GM12872 (cell line): ENCODE measurements around the gene CENPQ.

Source experiments
- TF ChIP-seq, protein P1 (sequence below): IDR thresholded peaks from 3 replicates; pipeline ENCODE4 v1.5.1; 2011; ENCODE audit warnings: low read depth, mild to moderate bottlenecking, low read length, moderate library complexity; ENCODE audit not compliant: insufficient read depth

Gene CENPQ, protein sequence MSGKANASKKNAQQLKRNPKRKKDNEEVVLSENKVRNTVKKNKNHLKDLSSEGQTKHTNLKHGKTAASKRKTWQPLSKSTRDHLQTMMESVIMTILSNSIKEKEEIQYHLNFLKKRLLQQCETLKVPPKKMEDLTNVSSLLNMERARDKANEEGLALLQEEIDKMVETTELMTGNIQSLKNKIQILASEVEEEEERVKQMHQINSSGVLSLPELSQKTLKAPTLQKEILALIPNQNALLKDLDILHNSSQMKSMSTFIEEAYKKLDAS

DNA sequence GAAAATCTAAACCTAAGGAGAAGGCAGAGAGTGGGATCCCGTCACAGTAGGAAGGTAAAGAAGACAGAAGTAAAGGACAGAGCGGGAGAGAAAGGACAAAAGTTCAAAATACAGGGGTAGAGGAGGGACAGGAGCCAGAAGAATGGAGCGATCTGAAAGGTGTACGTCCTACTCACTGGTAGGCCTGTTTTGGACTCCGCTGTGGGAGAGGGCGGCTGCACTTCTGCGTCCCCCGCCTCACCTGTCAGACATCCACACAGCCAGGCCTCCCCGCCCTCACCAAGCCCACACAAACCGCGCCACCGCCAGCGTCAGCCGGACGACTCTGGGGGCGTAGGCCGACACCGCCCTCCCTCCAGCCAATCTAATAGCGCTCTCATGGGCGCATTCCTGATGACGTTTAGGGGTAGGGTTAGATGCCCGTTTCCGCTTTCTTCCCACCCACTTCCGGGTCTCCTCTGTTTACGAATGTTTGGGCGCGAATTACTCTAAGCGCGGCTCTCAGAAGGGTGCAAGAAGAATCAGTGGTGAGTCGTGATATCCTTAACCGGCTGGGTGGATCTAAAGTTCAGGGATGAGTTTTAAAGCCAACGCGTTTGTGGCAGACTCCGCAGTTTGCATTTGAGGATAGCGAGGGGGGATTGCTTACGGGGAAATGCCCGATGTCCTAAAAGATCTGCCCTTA lies at the start of gene CENPQ, which contains the start of gene MMUT:
TSS of gene CENPQ (plus strand) at position 444 of the 685 bp plus-strand sequence. CDS start 6,807 bp downstream, outside the sequence.
TSS of gene MMUT (minus strand) at position 327 of the 685 bp plus-strand sequence. CDS start 3,787 bp downstream, outside the sequence.
- TF ChIP-seq, protein P1, sequence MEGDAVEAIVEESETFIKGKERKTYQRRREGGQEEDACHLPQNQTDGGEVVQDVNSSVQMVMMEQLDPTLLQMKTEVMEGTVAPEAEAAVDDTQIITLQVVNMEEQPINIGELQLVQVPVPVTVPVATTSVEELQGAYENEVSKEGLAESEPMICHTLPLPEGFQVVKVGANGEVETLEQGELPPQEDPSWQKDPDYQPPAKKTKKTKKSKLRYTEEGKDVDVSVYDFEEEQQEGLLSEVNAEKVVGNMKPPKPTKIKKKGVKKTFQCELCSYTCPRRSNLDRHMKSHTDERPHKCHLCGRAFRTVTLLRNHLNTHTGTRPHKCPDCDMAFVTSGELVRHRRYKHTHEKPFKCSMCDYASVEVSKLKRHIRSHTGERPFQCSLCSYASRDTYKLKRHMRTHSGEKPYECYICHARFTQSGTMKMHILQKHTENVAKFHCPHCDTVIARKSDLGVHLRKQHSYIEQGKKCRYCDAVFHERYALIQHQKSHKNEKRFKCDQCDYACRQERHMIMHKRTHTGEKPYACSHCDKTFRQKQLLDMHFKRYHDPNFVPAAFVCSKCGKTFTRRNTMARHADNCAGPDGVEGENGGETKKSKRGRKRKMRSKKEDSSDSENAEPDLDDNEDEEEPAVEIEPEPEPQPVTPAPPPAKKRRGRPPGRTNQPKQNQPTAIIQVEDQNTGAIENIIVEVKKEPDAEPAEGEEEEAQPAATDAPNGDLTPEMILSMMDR, result no peak

DNA sequence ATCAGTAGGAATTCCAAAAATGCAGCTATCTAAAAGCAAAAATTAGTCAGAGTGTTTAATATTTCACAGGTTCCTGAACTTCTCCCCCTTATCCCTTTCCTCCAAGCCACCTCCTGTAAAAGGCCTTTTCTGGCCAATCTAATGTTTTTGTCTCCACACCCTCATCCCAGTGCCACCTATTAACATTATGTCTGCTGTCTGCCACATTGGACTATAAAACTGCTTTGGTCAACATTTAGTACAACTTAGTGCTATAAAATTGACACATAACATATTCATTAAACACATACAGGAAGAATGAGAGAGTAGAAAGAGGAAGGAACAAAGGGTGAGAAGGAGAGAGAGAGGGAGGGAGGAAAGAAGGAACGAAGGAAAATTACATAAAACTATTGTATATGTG lies 47.8 kb upstream of the CENPQ start:
- TF ChIP-seq, protein P1, result no peak

DNA sequence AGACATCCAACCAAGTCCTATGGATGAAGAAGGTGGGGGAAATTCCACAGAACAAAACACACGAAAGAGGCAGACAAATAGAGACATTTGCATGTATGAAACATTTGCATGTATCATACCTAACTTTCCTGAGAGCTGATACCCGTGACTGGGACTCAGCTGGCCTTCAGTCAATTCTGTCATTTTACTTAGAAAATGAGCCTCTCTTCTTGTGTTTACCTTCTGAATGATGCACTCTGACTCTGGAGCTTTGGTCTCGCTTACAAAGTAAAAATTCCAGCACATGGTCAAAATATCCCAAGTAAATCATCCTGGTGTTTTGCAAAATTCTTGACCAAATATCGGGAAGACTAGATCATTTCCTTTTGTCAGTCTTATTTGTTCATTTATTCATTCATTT lies 47.0 kb upstream of the CENPQ start:
- TF ChIP-seq, protein P1, result no peak

DNA sequence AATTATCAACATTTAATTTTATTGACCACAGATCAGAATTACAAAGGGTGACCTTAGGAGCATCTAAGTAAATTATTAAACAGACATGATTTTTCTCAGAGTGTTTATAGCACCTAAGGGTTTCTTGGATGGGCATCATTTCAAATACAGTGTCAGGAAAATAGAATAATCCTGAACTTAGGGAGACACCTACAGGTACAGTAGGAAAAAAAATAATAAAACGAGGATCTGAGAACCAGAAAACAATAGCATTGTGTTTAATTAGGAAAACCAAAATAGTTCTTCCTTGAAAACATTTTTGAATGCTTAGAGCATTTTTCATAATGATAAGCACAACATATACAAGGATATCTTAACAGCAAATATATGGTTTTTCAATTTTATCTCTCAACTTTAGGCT lies 39.4 kb upstream of the CENPQ start:
- TF ChIP-seq, protein P1, result no peak

DNA sequence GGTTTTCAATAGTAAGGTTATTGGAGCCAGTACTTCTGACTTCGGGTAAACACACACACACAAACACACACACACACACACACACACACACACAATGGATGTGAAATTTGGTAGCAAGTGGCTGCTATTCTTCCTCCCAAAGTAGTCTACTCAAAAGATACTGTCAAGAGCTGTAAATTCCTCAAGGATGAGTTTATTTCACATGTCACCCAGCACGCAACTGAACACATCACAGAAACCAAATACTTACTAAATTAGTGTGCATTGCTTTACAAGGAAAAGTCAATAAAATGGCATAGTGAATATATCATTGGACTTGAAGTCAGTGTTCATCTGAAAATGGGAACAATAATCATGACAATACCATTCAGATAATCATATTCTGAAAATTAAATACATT lies 33.0 kb upstream of the CENPQ start:
- TF ChIP-seq, protein P1, result no peak

DNA sequence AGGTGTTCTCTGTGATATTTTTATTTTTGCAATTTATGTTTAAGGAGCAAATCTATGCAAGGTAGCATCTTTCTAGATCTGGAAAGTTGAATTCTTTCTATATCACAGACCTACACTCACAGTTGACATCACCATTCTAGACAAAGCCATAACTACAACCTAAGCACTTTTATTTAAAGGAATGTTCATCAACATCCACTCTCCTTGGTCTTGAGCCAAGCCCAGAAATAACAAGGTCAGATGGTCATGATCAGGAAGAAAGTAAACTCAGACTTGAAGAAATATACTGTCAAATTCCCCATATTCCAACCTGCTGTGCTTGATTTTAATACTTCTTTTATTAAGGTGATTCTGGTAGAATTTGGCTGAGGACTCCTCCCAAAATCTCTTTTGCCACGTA lies 32.3 kb upstream of the CENPQ start:
- TF ChIP-seq, protein P1, result no peak

DNA sequence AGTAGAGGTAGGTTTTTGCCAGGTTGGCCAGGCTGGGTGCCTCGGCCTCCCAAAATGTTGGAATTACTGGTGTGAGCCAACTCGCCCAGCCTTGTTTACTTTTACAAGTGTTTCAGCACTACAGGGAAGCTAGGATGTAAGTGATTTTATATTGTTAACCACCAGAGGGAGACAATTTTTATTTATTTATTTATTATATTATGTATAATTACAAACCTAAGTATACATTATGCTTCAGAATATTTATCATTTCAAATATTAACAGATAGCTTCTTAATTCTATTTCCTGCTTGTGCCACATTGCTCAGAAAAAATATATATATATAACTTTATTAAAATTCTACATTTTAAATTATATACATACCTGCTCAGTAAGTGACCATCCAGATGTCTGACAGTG lies 9.9 kb upstream of the CENPQ start:
- TF ChIP-seq, protein P1, result 0 out of 3 replicates have a peak, but pooled peaks have one; percentile 1
